Suprapubic skin (tissue), 4 donors: Measurements from ENCODE around the gene STK10. TPM values are rescaled to one million over a fixed set of nuclear protein-coding genes. Genes with fewer than 3 reads are reported as not detected.

Source experiments
- DNase-seq, 2 donors: peaks; one replicate each; pipeline ENCODE4 v3.0.0-alpha.2; 2019; ENCODE audit warnings: low spot score in 2 of 2
- H3K27ac ChIP-seq: fragments of 200-600 bp; sonication (generic); one replicate; pipeline ENCODE4 v1.5.1; 2019
- H3K27me3 ChIP-seq: fragments of 200-600 bp; sonication (generic); one replicate; pipeline ENCODE4 v1.5.1; 2019
- H3K36me3 ChIP-seq: fragments of 200-600 bp; sonication (generic); one replicate; pipeline ENCODE4 v1.5.1; 2019
- H3K4me1 ChIP-seq: fragments of 200-600 bp; sonication (generic); one replicate; pipeline ENCODE4 v1.5.1; 2019
- H3K4me3 ChIP-seq: fragments of 200-600 bp; sonication (generic); one replicate; pipeline ENCODE4 v1.5.1; 2019; ENCODE audit warnings: mild to moderate bottlenecking
- H3K9me3 ChIP-seq: fragments of 200-600 bp; sonication (generic); one replicate; pipeline ENCODE4 v1.5.1; 2019
- CTCF ChIP-seq, 2 donors: fragments of 200-600 bp in 1 of 2; fragments of 450-650 bp in 1 of 2; sonication (generic) in 1 of 2; IDR thresholded peaks; one replicate each; pipeline ENCODE4 v1.5.1; 2016 to 2019; ENCODE audit warnings: antibody characterized with exemption in 2 of 2, mild to moderate bottlenecking in 1 of 2, moderate library complexity in 1 of 2
- EP300 ChIP-seq: sonication (generic); formaldehyde crosslinking; IDR thresholded peaks from one replicate; pipeline ENCODE4 v1.6.1; 2017; ENCODE audit warnings: antibody characterized with exemption
- POLR2A ChIP-seq, 2 donors: fragments of 450-650 bp; IDR thresholded peaks; one replicate each; pipeline ENCODE4 v1.6.1; 2017; ENCODE audit warnings: antibody characterized with exemption in 2 of 2, mild to moderate bottlenecking in 2 of 2, moderate library complexity in 2 of 2
- POLR2AphosphoS5 ChIP-seq, 3 donors: sonication (generic); formaldehyde crosslinking; IDR thresholded peaks; one replicate each; pipeline ENCODE4 v1.6.1; 2017; ENCODE audit warnings: antibody characterized with exemption in 3 of 3
- WGBS: methylation state at CpG from one replicate; pipeline ENCODE4 v1.1.5; 2018; 5-methylcytosine and 5-hydroxymethylcytosine counted together
- total RNA-seq, 4 donors: library from RNA; depleted of rRNA; stranded (reverse); fragments of >200 nt; gene quantifications; one replicate each; pipeline ENCODE4 v1.1.0, GENCODE V29; 2016

STK10 gene
- total RNA-seq, 4 donors from 2014 or later, result 29.0 to 49.6 (median 36.9) TPM

- Histone ChIP-seq H3K4me1 (peaks cover 24% of the 10 kb centered on the region), H3K27ac (no peak overlapping the region), H3K36me3 (no peaks in the 10 kb centered on the region), H3K9me3 (no peaks in the 10 kb centered on the region), H3K27me3 (no peaks in the 10 kb centered on the region), H3K4me3 (no peak overlapping the region)
- 88% methylated on average over 7 of the region's 7 CpGs for WGBS
- TF ChIP-seq EP300 (no peak), POLR2AphosphoS5 (IDR thresholded peaks at IDR 0.05) (no peak)
- DNase-seq, result no peak
Observed at GRCh38 chr5:172113036-172113435, 75.0 kb downstream of the STK10 start.

DNA sequence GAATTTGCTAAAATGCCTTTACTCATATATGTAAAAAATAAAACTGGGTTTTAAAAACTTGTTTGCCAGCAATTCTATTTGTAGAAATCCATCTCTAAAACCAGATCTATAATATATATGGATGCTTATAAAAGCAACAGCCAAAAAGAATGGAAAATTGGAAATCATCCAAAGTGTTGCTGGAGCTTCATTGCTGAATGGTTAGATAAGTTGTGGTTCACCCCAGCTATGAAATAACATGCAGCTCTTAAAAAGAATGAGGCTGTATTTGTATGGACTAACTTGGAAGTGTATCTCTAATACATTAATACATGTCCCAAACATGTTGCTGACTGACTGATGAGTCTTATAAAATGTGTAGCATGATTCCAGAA is 76.2 kb downstream of the STK10 start:
- TF ChIP-seq POLR2A (IDR thresholded peaks at IDR 0.05) (no peak), CTCF (IDR thresholded peaks at IDR 0.05) (no peak), POLR2AphosphoS5 (IDR thresholded peaks at IDR 0.05) (no peak), EP300 (no peak)
- Histone ChIP-seq H3K36me3 (no peaks in the 10 kb centered on the region), H3K4me3 (no peak overlapping the region), H3K9me3 (no peaks in the 10 kb centered on the region), H3K4me1 (peaks cover 36% of the 10 kb centered on the region), H3K27ac (no peak overlapping the region), H3K27me3 (no peaks in the 10 kb centered on the region)
- no peak for DNase-seq

- WGBS, result 17% methylated on average over 13 of the region's 17 CpGs
- TF ChIP-seq CTCF (IDR thresholded peaks at IDR 0.05), result no peak
- TF ChIP-seq POLR2A (IDR thresholded peaks at IDR 0.05), result no peak
- no peaks in the 10 kb centered on the region for H3K9me3 ChIP-seq
- H3K4me3 ChIP-seq, result peak overlapping the region; percentile 7
- no peaks in the 10 kb centered on the region for H3K27me3 ChIP-seq
- H3K36me3 ChIP-seq, result no peaks in the 10 kb centered on the region
- no peak overlapping the region for H3K27ac ChIP-seq
- peaks cover 38% of the 10 kb centered on the region for H3K4me1 ChIP-seq
- no peak for DNase-seq
Observed at GRCh38 chr5:172110921-172111851, 76.8 kb downstream of the STK10 start.

GRCh38 chr5:172110260-172110815 is 77.7 kb downstream of the STK10 start:
- Histone ChIP-seq H3K27ac (no peak overlapping the region), H3K4me3 (no peak overlapping the region), H3K9me3 (no peaks in the 10 kb centered on the region), H3K4me1 (peaks cover 38% of the 10 kb centered on the region), H3K36me3 (peaks cover 7% of the 10 kb centered on the region), H3K27me3 (no peaks in the 10 kb centered on the region)
- TF ChIP-seq POLR2A (IDR thresholded peaks at IDR 0.05) (no peak), CTCF (IDR thresholded peaks at IDR 0.05) (no peak), EP300 (no peak), POLR2AphosphoS5 (IDR thresholded peaks at IDR 0.05) (no peak)
- WGBS, result 64% methylated on average over 14 of the region's 14 CpGs
- no peak for DNase-seq

DNA sequence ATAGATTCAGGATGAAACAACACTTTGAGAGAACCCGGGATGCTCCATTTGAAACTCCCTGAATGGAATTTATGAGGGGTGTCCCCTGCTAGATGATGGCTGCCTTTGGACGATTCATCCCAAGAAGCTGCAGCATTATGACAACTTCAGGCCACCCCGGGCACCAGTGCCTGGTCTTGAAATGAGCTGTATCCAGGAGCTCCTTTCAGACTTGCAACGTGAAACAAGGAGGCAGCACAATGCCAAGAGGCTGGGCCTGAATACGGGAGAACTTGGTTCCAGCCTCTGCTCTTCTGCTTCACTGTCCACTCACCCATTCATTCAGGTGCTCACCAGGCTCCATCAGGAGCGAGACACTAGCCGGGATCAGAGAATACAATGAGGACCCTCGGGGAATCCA is 78.3 kb downstream of the STK10 start:
- no peak overlapping the region for H3K27ac ChIP-seq

More for the DNA sequence above, 78.3 kb downstream of the STK10 start:
- Histone ChIP-seq H3K36me3 (peaks cover 7% of the 10 kb centered on the region), H3K4me3 (no peak overlapping the region), H3K27me3 (no peaks in the 10 kb centered on the region), H3K9me3 (no peaks in the 10 kb centered on the region), H3K4me1 (peaks cover 38% of the 10 kb centered on the region)
- TF ChIP-seq CTCF (IDR thresholded peaks at IDR 0.05), result no peak
- no peak for DNase-seq
- 83% methylated on average over 8 of the region's 8 CpGs for WGBS
